RCC 7860 (cell line): ENCODE results near the gene UBE3C.

Experiments used
- DNase-seq: peaks from one replicate; pipeline ENCODE4 v3.0.0-alpha.2; 2015; ENCODE audit warnings: low spot score
- FAIRE-seq: peaks from 2 replicates; lab custom pipeline; 2012; peaks lifted over from hg19 to GRCh38; lab: Jason Lieb, UNC

The UBE3C gene

GRCh38 chr7:157168571-157168970 lies 29.8 kb downstream of the UBE3C start:
- FAIRE-seq (no peak), DNase-seq (no peak)

GRCh38 chr7:157176771-157177170 lies 38.0 kb downstream of the UBE3C start:
- FAIRE-seq (no peak), DNase-seq (no peak)

GRCh38 chr7:157177333-157177982 lies 38.7 kb downstream of the UBE3C start:
- no peak for FAIRE-seq
- DNase-seq: no peak

- DNase-seq (no peak), FAIRE-seq (no peak)
Observed at GRCh38 chr7:157177983-157178381, 39.3 kb downstream of the UBE3C start.

GRCh38 chr7:157183832-157184231 lies 45.1 kb downstream of the UBE3C start:
- no peak for FAIRE-seq
- no peak for DNase-seq

GRCh38 chr7:157188091-157188665 lies 49.5 kb downstream of the UBE3C start:
- FAIRE-seq (no peak), DNase-seq (no peak)

GRCh38 chr7:157189405-157189804 lies 50.7 kb downstream of the UBE3C start:
- DNase-seq (no peak), FAIRE-seq (no peak)

GRCh38 chr7:157192861-157193260 lies 54.1 kb downstream of the UBE3C start:
- DNase-seq (no peak), FAIRE-seq (no peak)

GRCh38 chr7:157193274-157193673 lies 54.5 kb downstream of the UBE3C start:
- FAIRE-seq: peak; percentile 72
- no peak for DNase-seq

- FAIRE-seq: no peak
- no peak for DNase-seq
Observed at GRCh38 chr7:157194948-157195347, 56.2 kb downstream of the UBE3C start.

GRCh38 chr7:157195868-157196267 lies 57.1 kb downstream of the UBE3C start:
- FAIRE-seq (no peak), DNase-seq (no peak)

GRCh38 chr7:157204134-157204533 lies 65.4 kb downstream of the UBE3C start:
- no peak for DNase-seq
- FAIRE-seq: no peak

- DNase-seq (no peak), FAIRE-seq (no peak)
Observed at GRCh38 chr7:157205438-157205837, 66.7 kb downstream of the UBE3C start.

GRCh38 chr7:157208571-157209413 lies 70.1 kb downstream of the UBE3C start:
- no peak for FAIRE-seq
- no peak for DNase-seq

GRCh38 chr7:157210682-157211081 lies 72.0 kb downstream of the UBE3C start:
- DNase-seq (no peak), FAIRE-seq (no peak)

GRCh38 chr7:157211690-157212089 lies 73.0 kb downstream of the UBE3C start:
- FAIRE-seq (no peak), DNase-seq (peak; percentile 28)

- FAIRE-seq: no peak
Observed at GRCh38 chr7:157219154-157219553, 80.4 kb downstream of the UBE3C start.

GRCh38 chr7:157220916-157221569 lies 82.3 kb downstream of the UBE3C start:
- FAIRE-seq (no peak), DNase-seq (no peak)

More at GRCh38 chr7:157219154-157219553, 80.4 kb downstream of the UBE3C start:
- DNase-seq: no peak

GRCh38 chr7:157222687-157223086 lies 84.0 kb downstream of the UBE3C start:
- FAIRE-seq (no peak), DNase-seq (no peak)

GRCh38 chr7:157224627-157225026 lies 85.9 kb downstream of the UBE3C start:
- no peak for DNase-seq
- no peak for FAIRE-seq

GRCh38 chr7:157228864-157229422 lies 90.2 kb downstream of the UBE3C start:
- no peak for FAIRE-seq
- DNase-seq: no peak
